HG03196 (cell line): ENCODE data around the gene AOPEP.

Source experiments
- ATAC-seq: cut with Tn5 transposase; IDR thresholded peaks from one replicate; pipeline ENCODE4 v1.9.1; 2021; ENCODE audit not compliant: unreplicated experiment

Gene AOPEP

GRCh38 chr9:95053611-95054570 is 327.4 kb downstream of the AOPEP start:
- no peak for ATAC-seq

- ATAC-seq: no peak
Observed at GRCh38 chr9:95055334-95055850, 328.9 kb downstream of the AOPEP start.

GRCh38 chr9:95055851-95056551 is 329.5 kb downstream of the AOPEP start:
- ATAC-seq: no peak

DNA sequence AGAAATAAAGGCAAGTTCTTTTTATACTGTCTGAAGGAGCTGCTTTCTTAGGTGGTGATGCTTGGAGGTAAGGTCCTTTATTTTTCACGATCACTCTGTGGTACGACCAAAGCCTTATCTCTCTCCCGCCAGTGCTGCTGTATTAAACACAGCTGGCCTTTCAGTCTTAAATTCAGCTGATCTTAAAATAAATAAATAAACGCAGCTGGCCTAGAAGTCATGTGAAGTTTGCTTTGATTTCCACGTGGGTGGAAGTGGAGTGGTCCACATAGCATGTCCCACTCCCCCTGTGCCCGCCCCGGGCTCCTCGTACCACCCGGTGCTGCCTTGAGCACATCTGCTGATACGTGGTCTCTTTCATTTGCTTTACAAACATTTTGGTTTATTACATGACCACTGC is 330.6 kb downstream of the AOPEP start:
- ATAC-seq: no peak

- ATAC-seq: no peak
Observed at GRCh38 chr9:95058121-95058785, 331.8 kb downstream of the AOPEP start.

DNA sequence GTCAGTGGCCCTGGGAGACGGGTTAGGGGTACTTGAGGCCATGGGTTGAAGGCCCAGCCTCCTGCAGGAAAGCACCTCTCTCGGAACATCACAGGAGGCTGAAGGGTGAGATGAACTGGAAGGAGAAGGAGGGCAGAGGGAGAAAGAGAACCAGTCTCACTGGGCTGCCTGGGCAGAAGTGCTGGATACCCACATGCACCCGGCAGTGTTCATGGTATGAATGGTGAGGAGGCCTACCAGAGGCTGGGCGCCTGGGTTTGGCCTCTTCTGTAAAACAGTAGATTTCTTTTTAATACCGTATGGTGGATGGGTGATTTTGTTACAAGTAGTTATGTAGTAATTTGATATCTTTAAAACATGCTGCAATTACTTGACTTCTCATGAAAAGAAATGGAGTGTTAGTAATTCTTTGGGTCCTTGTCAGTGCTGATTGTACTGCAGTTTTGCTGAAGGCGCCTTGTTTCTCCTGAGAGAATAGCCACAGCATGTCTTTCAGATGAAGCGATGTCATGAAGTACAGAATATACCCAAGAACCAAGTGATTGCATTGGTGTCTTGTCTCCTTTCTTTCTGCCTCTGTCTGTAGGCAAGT is 332.4 kb downstream of the AOPEP start:
- ATAC-seq: no peak

GRCh38 chr9:95060234-95060633 is 333.7 kb downstream of the AOPEP start:
- no peak for ATAC-seq

DNA sequence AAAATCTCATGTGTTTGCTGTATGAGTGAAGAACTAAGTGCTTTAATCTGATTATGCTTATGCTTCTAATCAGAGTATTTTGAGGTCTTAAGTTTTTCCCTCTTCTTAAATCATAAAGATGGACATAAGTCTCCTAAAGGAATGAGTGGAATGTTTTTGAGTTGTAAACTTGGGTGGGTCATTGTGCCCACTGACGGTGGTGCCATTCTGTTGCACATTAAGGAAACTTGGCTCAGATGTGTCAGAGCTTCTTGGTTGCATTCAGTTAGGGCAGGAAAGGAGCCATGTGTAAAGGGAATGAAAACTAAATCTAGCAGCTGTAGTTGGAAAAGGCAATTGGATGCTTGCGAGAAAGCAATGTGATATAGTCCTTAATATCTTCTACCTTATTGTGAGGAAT is 334.4 kb downstream of the AOPEP start:
- ATAC-seq: no peak

- ATAC-seq: no peak
Observed at GRCh38 chr9:95061916-95062595, 335.6 kb downstream of the AOPEP start.

- ATAC-seq: no peak
Observed at GRCh38 chr9:95062596-95063065, 336.1 kb downstream of the AOPEP start.

- no peak for ATAC-seq
Observed at GRCh38 chr9:95063300-95063699, 336.8 kb downstream of the AOPEP start.

DNA sequence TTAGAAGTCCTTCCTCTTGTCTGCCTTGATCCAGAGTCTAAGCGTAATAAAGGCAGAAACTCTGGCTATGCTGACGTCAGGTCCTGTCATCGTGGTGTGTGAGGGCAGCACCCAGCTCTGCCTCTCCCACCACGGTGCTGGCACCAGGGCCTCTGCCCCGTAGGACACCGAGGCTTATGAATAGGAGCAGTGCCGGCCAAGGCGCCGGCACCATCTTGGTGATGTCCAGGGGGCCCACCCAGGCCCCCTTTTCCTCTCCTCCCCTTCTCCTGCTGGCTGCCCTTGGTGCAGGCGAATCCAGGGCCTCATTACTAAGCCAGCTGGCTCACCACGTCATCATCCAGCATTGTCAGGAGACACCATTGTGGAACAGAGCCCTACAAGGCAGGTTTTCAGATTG is 338.7 kb downstream of the AOPEP start:
- ATAC-seq: no peak

GRCh38 chr9:95067057-95067456 is 340.6 kb downstream of the AOPEP start:
- no peak for ATAC-seq

DNA sequence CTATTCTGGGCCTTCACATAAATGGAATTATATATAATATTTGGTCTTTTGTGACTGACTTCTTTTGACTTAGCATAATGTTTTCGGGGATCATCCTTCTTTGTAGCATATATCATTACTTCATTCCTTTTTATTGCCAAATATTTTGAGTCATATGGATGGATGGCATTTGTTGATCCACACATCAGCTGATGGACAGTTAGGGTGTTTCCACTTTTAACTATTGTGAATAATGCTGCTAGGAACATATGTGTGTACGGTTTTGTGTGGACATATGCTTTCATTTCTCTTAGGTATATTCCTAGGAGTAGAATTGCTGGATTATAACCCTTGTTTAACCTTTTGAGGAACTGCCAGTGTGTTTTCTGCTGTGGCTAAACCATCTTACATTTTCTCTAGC is 341.4 kb downstream of the AOPEP start:
- no peak for ATAC-seq

DNA sequence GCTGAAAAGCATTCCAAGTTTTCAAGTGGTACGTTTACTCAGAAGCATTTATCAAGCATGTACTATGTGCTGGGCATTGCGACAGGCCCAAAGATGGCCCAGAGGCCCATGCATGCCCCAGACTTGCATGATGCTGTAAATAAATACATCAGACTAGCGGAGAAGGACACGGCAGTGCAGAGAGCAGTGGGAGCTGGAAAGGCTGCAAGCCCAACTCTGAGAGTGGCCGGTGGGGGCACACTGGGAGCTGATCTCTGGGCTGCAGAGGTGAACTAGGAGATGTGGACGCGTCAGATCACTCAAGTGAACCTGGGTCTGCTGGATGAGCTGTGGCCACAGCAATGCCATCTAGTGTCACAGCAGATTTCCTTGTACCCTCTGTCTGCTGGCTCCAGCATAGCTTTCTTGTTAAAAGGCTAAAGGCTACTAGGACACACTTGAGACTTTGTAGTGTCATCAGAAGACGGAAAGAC is 344.1 kb downstream of the AOPEP start:
- no peak for ATAC-seq

DNA sequence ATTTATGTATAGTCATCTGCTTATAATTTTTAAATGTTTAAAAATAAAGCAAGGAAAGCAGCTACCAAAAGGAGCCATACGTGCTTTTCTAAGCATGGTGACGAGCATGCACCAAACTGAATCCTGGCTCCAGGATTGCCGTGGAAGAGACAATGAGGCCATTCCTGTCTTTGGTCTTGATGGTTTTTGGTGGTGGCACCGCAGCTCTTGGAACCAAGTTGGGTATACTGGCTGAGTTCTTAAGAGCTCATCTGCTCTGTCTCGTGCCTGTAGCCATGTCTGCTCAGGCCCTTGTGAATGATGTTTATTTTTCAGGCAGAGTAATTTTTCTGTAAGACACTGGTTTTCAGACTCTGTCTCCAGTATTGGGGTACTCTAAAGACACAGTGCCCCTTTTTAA is 345.0 kb downstream of the AOPEP start:
- no peak for ATAC-seq

- no peak for ATAC-seq
Observed at GRCh38 chr9:95071925-95072324, 345.4 kb downstream of the AOPEP start.

- no peak for ATAC-seq
Observed at GRCh38 chr9:95073042-95073607, 346.6 kb downstream of the AOPEP start.

DNA sequence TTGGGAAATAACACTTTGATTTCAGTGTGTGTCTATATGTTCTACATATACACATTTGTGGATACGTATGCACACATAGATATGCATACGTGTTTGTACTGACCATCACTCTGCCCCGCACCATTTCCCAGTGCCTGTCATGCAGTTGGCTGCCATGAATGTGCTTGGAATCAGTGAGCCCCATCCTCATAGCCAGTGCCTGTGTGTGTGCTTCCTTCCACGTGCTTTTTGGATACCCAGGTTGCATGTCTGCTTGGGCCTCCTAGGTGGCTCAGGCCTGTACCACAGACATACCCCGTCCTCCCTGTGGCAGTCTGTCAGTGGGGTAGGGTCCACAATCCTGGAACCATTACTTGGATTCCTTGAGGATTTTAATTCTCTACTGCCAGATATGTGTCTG is 347.4 kb downstream of the AOPEP start:
- no peak for ATAC-seq

DNA sequence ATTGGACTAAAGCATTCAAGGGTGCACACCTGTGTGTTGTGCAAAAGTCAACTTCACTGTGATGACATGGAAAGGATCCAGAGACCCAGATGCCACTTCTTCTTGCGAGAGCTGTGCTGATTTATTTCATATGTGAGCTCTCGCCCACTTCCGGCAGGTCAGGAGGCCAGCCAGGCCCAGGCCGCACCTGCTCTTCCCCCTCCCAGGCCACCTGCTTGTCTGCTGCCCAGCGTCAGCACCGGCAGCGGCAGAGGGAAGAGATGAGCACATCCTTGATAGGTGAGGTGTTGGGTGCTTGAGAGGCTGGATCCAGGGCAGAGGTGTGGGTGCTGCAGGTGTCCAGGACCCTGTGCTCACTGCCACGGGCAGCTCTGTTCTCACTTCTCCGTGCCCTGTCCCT is 348.1 kb downstream of the AOPEP start:
- ATAC-seq: no peak
